ENCODE results near the gene MTARC2. TPM values are rescaled to one million over a fixed set of nuclear protein-coding genes. Genes with fewer than 3 reads are reported as not detected.
A peak's percentile ranks its signal among the peaks of the same experiment; 100 is the strongest.

MTARC2 gene
- total and polyA plus RNA-seq, 2 donors from 2014 or later, result 28.6 to 95.2 TPM

DNA sequence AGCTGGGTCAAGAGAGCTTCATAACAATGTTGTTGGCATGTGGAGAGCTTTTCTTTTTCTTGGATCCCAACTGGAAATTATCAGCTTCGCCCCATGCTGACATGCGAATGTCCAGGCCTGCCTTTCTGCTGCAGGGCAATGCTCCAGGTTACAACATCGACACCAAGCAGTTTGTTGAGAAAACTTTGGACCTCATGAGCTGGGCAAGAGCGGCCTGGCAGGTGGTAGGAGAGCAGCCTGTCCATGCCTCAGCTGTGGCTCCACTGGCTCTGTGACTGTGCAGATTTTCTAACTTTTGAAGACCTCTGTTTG lies 80.0 kb downstream of the MTARC2 start:
- Histone ChIP-seq H3K4me3 (ENCODE audit: low read length in 3 of 3) (no peak overlapping the region), H3K27me3 (ENCODE audit: control insufficient read depth, insufficient read depth, low read length) (no peaks in the 10 kb centered on the region), H3K4me1 (ENCODE audit: control insufficient read depth in 2 of 3, insufficient read depth in 2 of 3, low read depth in 1 of 3, low read length in 3 of 3) (peaks cover 0 to 3% (median 0%) of the 10 kb centered on the region in 3 donors), H3K9ac (ENCODE audit: low read length in 3 of 3) (no peak overlapping the region), H3K9me3 (ENCODE audit: control insufficient read depth in 2 of 3, insufficient read depth in 1 of 3, low read length in 3 of 3) (no peaks in the 10 kb centered on the region), H3K36me3 (ENCODE audit: control insufficient read depth in 2 of 3, insufficient read depth in 3 of 3, low read length in 3 of 3) (no peaks in the 10 kb centered on the region), H3K27ac (ENCODE audit: low read depth in 2 of 2, low read length in 2 of 2) (no peak overlapping the region)
- DNase-seq, result no peak
- TF ChIP-seq, protein P1, sequence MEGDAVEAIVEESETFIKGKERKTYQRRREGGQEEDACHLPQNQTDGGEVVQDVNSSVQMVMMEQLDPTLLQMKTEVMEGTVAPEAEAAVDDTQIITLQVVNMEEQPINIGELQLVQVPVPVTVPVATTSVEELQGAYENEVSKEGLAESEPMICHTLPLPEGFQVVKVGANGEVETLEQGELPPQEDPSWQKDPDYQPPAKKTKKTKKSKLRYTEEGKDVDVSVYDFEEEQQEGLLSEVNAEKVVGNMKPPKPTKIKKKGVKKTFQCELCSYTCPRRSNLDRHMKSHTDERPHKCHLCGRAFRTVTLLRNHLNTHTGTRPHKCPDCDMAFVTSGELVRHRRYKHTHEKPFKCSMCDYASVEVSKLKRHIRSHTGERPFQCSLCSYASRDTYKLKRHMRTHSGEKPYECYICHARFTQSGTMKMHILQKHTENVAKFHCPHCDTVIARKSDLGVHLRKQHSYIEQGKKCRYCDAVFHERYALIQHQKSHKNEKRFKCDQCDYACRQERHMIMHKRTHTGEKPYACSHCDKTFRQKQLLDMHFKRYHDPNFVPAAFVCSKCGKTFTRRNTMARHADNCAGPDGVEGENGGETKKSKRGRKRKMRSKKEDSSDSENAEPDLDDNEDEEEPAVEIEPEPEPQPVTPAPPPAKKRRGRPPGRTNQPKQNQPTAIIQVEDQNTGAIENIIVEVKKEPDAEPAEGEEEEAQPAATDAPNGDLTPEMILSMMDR (IDR thresholded peaks at IDR 0.05; ENCODE audit: borderline replicate concordance, extremely low read depth, insufficient read depth), result no peak
- no peak for FAIRE-seq
- intact Hi-C loops (cut with DNase I), result no loop called here

DNA sequence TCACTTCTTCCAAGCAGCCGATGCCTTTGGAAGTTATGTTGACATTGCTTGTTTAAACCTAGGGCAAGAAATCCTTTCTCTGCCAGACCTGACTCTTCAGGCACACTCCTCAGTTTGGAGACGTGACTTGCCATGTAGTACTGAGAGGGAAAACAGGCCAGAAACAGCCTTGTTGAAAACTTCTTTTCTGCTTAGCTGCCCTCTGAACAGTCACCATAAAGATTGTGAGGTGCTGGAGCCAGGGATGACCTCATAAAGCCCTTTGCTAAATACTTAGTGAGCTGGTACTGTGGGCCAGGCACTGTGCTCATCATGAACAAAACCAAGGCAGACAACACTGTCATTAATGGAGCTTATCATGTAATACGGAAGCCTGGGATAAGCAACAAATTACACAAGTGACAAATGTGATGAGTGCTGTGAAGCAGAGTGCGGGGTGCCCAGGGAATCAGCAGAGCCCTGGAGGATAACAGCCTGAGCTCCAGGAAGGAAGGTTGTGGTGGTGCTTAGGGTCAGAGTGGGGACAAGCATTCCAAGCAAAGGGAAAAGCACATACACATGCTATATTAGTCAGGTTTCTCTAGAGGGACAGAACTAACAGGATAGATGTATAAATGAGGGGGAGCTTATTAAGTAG lies 80.9 kb downstream of the MTARC2 start:
- no peaks in the 10 kb centered on the region for H3K36me3 ChIP-seq (ENCODE audit: control insufficient read depth in 2 of 3, insufficient read depth in 3 of 3, low read length in 3 of 3)
- intact Hi-C loops (cut with DNase I), result no loop called here
- FAIRE-seq (no peak), DNase-seq (peak in 1 of 5 donors; percentile 6)
- TF ChIP-seq, protein P1 (IDR thresholded peaks at IDR 0.05; ENCODE audit: borderline replicate concordance, extremely low read depth, insufficient read depth), result no peak
- H3K9ac ChIP-seq (ENCODE audit: low read length in 3 of 3), result no peak overlapping the region
- H3K4me1 ChIP-seq (ENCODE audit: control insufficient read depth in 2 of 3, insufficient read depth in 2 of 3, low read depth in 1 of 3, low read length in 3 of 3), result peaks cover 0 to 3% (median 0%) of the 10 kb centered on the region in 3 donors
- H3K9me3 ChIP-seq (ENCODE audit: control insufficient read depth in 2 of 3, insufficient read depth in 1 of 3, low read length in 3 of 3), result no peaks in the 10 kb centered on the region
- no peak overlapping the region for H3K4me3 ChIP-seq (ENCODE audit: low read length in 3 of 3)
- H3K27me3 ChIP-seq (ENCODE audit: control insufficient read depth, insufficient read depth, low read length), result no peaks in the 10 kb centered on the region
- H3K27ac ChIP-seq (ENCODE audit: low read depth in 2 of 2, low read length in 2 of 2), result no peak overlapping the region

DNA sequence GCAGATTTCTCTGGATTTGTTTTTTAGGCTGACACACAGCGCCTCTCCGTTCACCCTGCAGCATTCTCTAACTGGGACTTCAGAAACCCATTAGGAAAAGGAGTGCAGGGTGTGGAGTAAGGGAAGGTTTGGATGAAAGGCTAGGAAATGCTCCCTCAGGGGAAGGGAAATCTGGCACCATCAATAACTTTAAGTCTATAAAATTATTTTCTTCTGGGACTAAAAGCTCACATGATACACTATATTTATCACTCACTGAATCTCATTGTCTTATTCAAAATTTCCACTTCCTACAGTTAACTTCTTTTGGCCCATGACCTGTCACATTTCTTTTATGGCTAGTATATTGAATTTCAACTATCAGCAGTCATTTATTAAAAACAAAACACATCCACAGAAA lies 85.3 kb downstream of the MTARC2 start:
- Histone ChIP-seq H3K27me3 (ENCODE audit: control insufficient read depth, insufficient read depth, low read length) (no peaks in the 10 kb centered on the region), H3K4me3 (ENCODE audit: low read length in 3 of 3) (no peak overlapping the region), H3K9me3 (ENCODE audit: control insufficient read depth in 2 of 3, insufficient read depth in 1 of 3, low read length in 3 of 3) (no peaks in the 10 kb centered on the region), H3K27ac (ENCODE audit: low read depth in 2 of 2, low read length in 2 of 2) (no peak overlapping the region), H3K4me1 (ENCODE audit: control insufficient read depth in 2 of 3, insufficient read depth in 2 of 3, low read depth in 1 of 3, low read length in 3 of 3) (no peaks in the 10 kb centered on the region), H3K36me3 (ENCODE audit: control insufficient read depth in 2 of 3, insufficient read depth in 3 of 3, low read length in 3 of 3) (no peaks in the 10 kb centered on the region), H3K9ac (ENCODE audit: low read length in 3 of 3) (no peak overlapping the region)
- no peak for FAIRE-seq
- intact Hi-C loops (cut with DNase I), result no loop called here
- peak in 1 of 5 donors; percentile 7 for DNase-seq
- TF ChIP-seq, protein P1 (IDR thresholded peaks at IDR 0.05; ENCODE audit: borderline replicate concordance, extremely low read depth, insufficient read depth), result no peak

Other genes starting within 250 kb of the MTARC2 start
- gene MARK1, start 220.2 kb upstream of the MTARC2 start, total RNA-seq, result 5.3 TPM
- 2.6 TPM for gene MARK1, start 220.2 kb upstream of the MTARC2 start, polyA plus RNA-seq (ENCODE audit: insufficient read depth, low read depth, low replicate concordance)
- 29.0 TPM for gene C1orf115, start 58.0 kb upstream of the MTARC2 start, total RNA-seq
- gene C1orf115, start 58.0 kb upstream of the MTARC2 start, polyA plus RNA-seq (ENCODE audit: insufficient read depth, low read depth, low replicate concordance), result 53.8 TPM
- gene MTARC1, start 38.6 kb downstream of the MTARC2 start, total RNA-seq, result 11.0 TPM
- 6.8 TPM for gene MTARC1, start 38.6 kb downstream of the MTARC2 start, polyA plus RNA-seq (ENCODE audit: insufficient read depth, low read depth, low replicate concordance)
- gene HLX, start 131.1 kb downstream of the MTARC2 start, total RNA-seq, result 8.2 TPM
- gene HLX, start 131.1 kb downstream of the MTARC2 start, polyA plus RNA-seq (ENCODE audit: insufficient read depth, low read depth, low replicate concordance), result 4.7 TPM